LNCaP clone FGC (cell line): Measurements from ENCODE around the gene OVCH2.
A peak's percentile ranks its signal among the peaks of the same experiment; 100 is the strongest.

Experiments
- DNase-seq: peaks from one replicate; pipeline ENCODE4 v3.0.0-alpha.2; 2011; ENCODE audit warnings: low read depth
- H3K4me3 ChIP-seq: 2 replicates; pipeline ENCODE4 v1.5.1; 2011; ENCODE audit warnings: mild to moderate bottlenecking, low read depth, low read length, control low read depth
- TF ChIP-seq, protein P1 (sequence below): IDR thresholded peaks from 2 replicates; pipeline ENCODE4 v1.5.1; 2012; ENCODE audit warnings: mild to moderate bottlenecking; ENCODE audit not compliant: control insufficient read depth, insufficient read depth; ENCODE audit errors: extremely low read depth

The OVCH2 gene

DNA sequence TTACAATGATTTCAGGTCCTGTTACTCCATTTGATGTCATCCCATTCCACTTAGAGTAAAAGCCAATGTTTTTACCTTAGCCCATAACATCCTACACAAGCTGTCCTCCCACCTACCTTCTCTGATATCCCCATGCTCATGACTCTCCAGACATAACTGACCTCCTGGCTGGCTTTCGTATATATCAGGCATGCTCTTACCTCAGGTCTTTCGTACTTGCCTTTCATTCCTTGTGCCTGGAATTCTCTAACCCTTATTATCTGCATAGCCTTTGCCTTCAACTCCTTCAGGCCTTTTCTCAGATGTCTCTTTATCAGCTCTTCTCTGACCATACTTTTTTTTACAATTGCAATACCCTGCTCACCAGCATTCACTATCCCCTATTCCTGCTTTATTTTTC is 22.7 kb downstream of the OVCH2 start:
- no peak overlapping the region for H3K4me3 ChIP-seq
- TF ChIP-seq, protein P1, sequence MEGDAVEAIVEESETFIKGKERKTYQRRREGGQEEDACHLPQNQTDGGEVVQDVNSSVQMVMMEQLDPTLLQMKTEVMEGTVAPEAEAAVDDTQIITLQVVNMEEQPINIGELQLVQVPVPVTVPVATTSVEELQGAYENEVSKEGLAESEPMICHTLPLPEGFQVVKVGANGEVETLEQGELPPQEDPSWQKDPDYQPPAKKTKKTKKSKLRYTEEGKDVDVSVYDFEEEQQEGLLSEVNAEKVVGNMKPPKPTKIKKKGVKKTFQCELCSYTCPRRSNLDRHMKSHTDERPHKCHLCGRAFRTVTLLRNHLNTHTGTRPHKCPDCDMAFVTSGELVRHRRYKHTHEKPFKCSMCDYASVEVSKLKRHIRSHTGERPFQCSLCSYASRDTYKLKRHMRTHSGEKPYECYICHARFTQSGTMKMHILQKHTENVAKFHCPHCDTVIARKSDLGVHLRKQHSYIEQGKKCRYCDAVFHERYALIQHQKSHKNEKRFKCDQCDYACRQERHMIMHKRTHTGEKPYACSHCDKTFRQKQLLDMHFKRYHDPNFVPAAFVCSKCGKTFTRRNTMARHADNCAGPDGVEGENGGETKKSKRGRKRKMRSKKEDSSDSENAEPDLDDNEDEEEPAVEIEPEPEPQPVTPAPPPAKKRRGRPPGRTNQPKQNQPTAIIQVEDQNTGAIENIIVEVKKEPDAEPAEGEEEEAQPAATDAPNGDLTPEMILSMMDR = no peak
- no peak for DNase-seq

GRCh38 chr11:7677796-7678201 is 28.5 kb downstream of the OVCH2 start:
- no peak for DNase-seq
- TF ChIP-seq, protein P1 = no peak
- no peak overlapping the region for H3K4me3 ChIP-seq

DNA sequence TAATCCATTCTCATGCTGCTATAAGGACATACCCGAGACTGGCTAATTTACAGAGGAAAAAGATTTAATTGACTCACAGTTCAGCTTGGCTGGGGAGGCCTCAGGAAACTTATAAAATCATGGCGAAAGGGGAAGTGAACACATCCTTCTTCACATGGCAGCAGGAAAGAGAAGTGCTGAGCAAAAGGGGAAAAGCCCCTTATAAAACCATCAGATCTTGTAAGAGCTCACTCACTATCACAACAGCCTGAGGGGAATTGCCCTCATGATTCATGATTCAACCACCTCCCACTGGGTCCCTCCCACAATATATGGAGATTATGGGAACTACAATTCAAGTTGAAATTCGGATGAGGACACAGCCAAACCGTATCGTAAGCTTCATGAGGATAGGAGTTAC is 29.2 kb downstream of the OVCH2 start:
- TF ChIP-seq, protein P1 = no peak
- no peak for DNase-seq
- H3K4me3 ChIP-seq = no peak overlapping the region

DNA sequence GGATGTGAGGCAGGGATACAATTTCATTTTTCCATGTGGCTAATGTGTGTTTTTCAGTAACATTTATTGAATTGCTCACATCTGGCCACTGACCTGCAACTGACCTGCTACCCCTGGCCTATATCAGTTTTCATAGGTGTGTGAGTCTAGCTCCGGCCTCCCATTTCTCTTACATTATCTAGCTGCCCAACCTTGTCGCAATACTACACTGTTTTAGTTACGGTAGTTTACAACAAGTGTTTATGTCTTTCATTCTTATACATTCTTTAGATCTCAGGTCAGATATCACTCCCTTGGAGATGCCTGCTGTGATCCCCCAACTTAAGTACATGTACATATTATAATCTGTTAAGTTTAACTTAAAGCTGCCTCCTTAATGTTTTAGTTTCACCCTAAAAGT is 30.6 kb downstream of the OVCH2 start:
- DNase-seq = no peak
- TF ChIP-seq, protein P1 = no peak
- H3K4me3 ChIP-seq = no peak overlapping the region

GRCh38 chr11:7673724-7674434 is 32.4 kb downstream of the OVCH2 start:
- peak overlapping the region; percentile 39 for H3K4me3 ChIP-seq
- no peak for DNase-seq
- TF ChIP-seq, protein P1 = no peak

DNA sequence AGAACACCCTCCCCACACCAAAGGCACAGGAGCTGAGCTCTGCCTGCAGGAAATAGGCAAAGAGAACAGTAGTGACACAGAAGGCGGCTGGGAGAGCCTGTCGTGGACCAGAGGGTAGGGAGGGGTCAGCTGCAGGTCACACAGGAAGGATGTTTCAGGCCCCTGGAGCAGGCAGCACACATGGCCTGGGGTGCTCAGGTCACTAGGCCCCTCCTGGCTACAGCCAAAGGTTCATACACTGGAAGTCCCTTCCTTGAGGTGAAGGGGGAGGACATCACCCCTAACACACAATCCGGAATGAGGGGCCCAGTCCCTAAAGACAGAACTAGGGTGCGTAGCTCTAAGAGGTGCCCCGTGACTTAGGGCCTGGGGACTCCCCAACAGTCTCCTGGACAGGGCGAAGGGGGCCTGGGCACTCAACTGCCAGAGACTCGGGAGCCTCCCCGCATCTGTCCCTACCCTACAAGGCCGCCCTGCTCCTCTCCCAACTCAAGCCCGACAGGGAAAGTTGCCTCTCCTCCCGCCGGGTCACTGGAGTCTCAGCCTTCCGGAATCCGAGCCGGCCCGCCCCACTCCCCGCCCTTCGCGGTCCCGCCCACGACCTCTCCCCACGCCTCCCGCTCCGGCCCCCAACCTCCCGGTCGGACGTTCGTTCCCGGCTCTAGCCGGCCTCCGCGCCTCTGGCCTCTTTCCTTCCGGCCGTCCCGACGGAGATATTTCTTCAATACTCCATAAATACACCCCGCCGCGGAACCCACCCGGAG is 33.1 kb downstream of the OVCH2 start, which contains the start of gene CYB5R2:
CYB5R2 (minus strand) TSS at position 541 of the 764 bp plus-strand sequence. CDS start 675 bp downstream, outside the sequence.
- DNase-seq = no peak
- H3K4me3 ChIP-seq = peak within 1 kb of the TSS; percentile 39
- TF ChIP-seq, protein P1 = no peak
